CD14-positive monocyte (primary cell): Measurements from ENCODE around the gene PARL. TPM values are rescaled to one million over a fixed set of nuclear protein-coding genes. Genes with fewer than 3 reads are reported as not detected.

Source experiments
- DNase-seq, 3 donors: peaks; one replicate each; pipeline ENCODE4 v3.0.0-alpha.2; 2011 to 2022
- H2AFZ ChIP-seq: 2 replicates; pipeline ENCODE4 v1.6.0; 2012; ENCODE audit warnings: mild to moderate bottlenecking, low read depth, low read length, inconsistent platforms; ENCODE audit not compliant: insufficient read depth, poor library complexity, severe bottlenecking
- H3K27ac ChIP-seq, 2 donors: 1 replicate in 1 of 2; 2 replicates in 1 of 2; pipeline ENCODE4 v1.5.1; 2012 to 2013; ENCODE audit warnings: low read length in 2 of 2, control low read depth in 1 of 2, inconsistent platforms in 1 of 2, low read depth in 1 of 2, mild to moderate bottlenecking in 1 of 2
- H3K27me3 ChIP-seq, 2 donors: one replicate each; pipeline versions ENCODE4 v1.6.0 to v1.6.1; 2011 to 2013; ENCODE audit warnings: low read length in 2 of 2; ENCODE audit not compliant: control insufficient read depth in 2 of 2, insufficient read depth in 2 of 2
- H3K36me3 ChIP-seq, 2 donors: replicated peaks in 1 of 2; 1 replicate in 1 of 2; 2 replicates in 1 of 2; pipeline versions ENCODE4 v1.5.1 to v1.6.1; 2012 to 2013; ENCODE audit warnings: low read length in 2 of 2, control low read depth in 1 of 2, inconsistent platforms in 1 of 2, mild to moderate bottlenecking in 1 of 2; ENCODE audit not compliant: insufficient read depth in 2 of 2, control insufficient read depth in 1 of 2
- H3K4me1 ChIP-seq, 2 donors: 1 replicate in 1 of 2; 2 replicates in 1 of 2; pipeline versions ENCODE4 v1.5.1 to v1.6.1; 2012 to 2013; ENCODE audit warnings: low read length in 2 of 2, control low read depth in 1 of 2, inconsistent platforms in 1 of 2, mild to moderate bottlenecking in 1 of 2, moderate library complexity in 1 of 2; ENCODE audit not compliant: insufficient read depth in 2 of 2, control insufficient read depth in 1 of 2
- H3K4me2 ChIP-seq: replicated peaks from 2 replicates; pipeline ENCODE3; 2012; ENCODE audit warnings: low read length, moderate library complexity, mild to moderate bottlenecking; ENCODE audit not compliant: poor library complexity, severe bottlenecking; ENCODE audit errors: extremely low read depth
- H3K4me3 ChIP-seq, 3 experiments: fragments of 200-600 bp in 1 of 3; sonication (generic) in 1 of 3; replicated peaks in 1 of 3; 1 replicate in 2 of 3; 2 replicates in 1 of 3; pipeline ENCODE4 v1.5.1; 2011 to 2013; ENCODE audit warnings: low read length in 3 of 3, mild to moderate bottlenecking in 3 of 3, control low read depth in 2 of 3, low read depth in 2 of 3, inconsistent platforms in 1 of 3, moderate library complexity in 1 of 3
- H3K79me2 ChIP-seq: 2 replicates; pipeline ENCODE4 v1.6.0; 2012; ENCODE audit warnings: mild to moderate bottlenecking, control low read depth, inconsistent platforms, low read length, moderate library complexity; ENCODE audit not compliant: insufficient read depth
- H3K9ac ChIP-seq: 2 replicates; pipeline ENCODE4 v1.6.0; 2017; ENCODE audit warnings: low read length, mild to moderate bottlenecking; ENCODE audit not compliant: insufficient read depth, poor library complexity, severe bottlenecking
- H3K9me3 ChIP-seq, 2 donors: replicated peaks in 1 of 2; 1 replicate in 1 of 2; 2 replicates in 1 of 2; pipeline versions ENCODE4 v1.5.1 to v1.6.1; 2012 to 2013; ENCODE audit warnings: low read length in 2 of 2, control low read depth in 1 of 2; ENCODE audit not compliant: control insufficient read depth in 1 of 2, insufficient read depth in 1 of 2
- H4K20me1 ChIP-seq: 2 replicates; pipeline ENCODE4 v1.6.0; 2012; ENCODE audit warnings: mild to moderate bottlenecking, low read length, control low read depth, moderate library complexity; ENCODE audit not compliant: insufficient read depth
- H3K27ac Mint-ChIP-seq, 7 donors: one replicate each; pipeline ENCODE4 v1.8.0; 2020; ENCODE audit warnings: mild to moderate bottlenecking in 7 of 7, mixed read lengths in 7 of 7, moderate library complexity in 6 of 7, inconsistent platforms in 2 of 7
- H3K27me3 Mint-ChIP-seq, 3 donors: one replicate each; pipeline ENCODE4 v1.8.0; 2021 to 2022; ENCODE audit warnings: low read depth in 3 of 3, mild to moderate bottlenecking in 3 of 3, mixed read lengths in 3 of 3, moderate library complexity in 3 of 3, inconsistent platforms in 1 of 3
- H3K36me3 Mint-ChIP-seq, 2 donors: one replicate each; pipeline ENCODE4 v1.8.0; 2020; ENCODE audit warnings: mixed read lengths in 2 of 2, inconsistent platforms in 1 of 2, mild to moderate bottlenecking in 1 of 2
- H3K4me1 Mint-ChIP-seq: one replicate; pipeline ENCODE4 v1.8.0; 2020; ENCODE audit warnings: mild to moderate bottlenecking, mixed read lengths
- H3K4me3 Mint-ChIP-seq, 2 donors: one replicate each; pipeline ENCODE4 v1.8.0; 2020; ENCODE audit warnings: mild to moderate bottlenecking in 2 of 2, mixed read lengths in 2 of 2, moderate library complexity in 1 of 2
- H3K9me3 Mint-ChIP-seq, 7 donors: one replicate each; pipeline ENCODE4 v1.8.0; 2020 to 2022; ENCODE audit warnings: mixed read lengths in 7 of 7, mild to moderate bottlenecking in 6 of 7, moderate library complexity in 6 of 7, inconsistent platforms in 2 of 7
- WGBS: methylation state at CpG from one replicate; pipeline ENCODE4 v1.1.5; 2013; ENCODE audit warnings: missing lambda C conversion rate; ENCODE audit not compliant: insufficient coverage; 5-methylcytosine and 5-hydroxymethylcytosine counted together
- intact Hi-C, 2 donors: fragments of 100-400 bp; cut with micrococcal nuclease; formaldehyde crosslinking; loops; one replicate each; pipeline versions ENCODE4 v1.15.0 to v1.15.1; 2023
- polyA plus RNA-seq, 3 donors: library from polyadenylated mRNA; depleted of rRNA in 1 of 3; unstranded in 2 of 3; stranded (reverse) in 1 of 3; fragments of 300-500 nt in 2 of 3; fragments of >200 nt in 1 of 3; fragmentation: Illumina TruSeq in 2 of 3; gene quantifications; 1 replicate in 2 of 3; 2 replicates in 1 of 3; pipeline ENCODE4 v1.2.3, GENCODE V29; 2012 to 2021
- TF ChIP-seq, protein P1 (sequence below): fragments of 200-600 bp; IDR thresholded peaks from one replicate; pipeline ENCODE4 v1.8.0; 2022; ENCODE audit warnings: antibody characterized with exemption, mild to moderate bottlenecking

Gene PARL
- polyA plus RNA-seq, 3 donors: 65.6 to 196 (median 155) TPM

DNA sequence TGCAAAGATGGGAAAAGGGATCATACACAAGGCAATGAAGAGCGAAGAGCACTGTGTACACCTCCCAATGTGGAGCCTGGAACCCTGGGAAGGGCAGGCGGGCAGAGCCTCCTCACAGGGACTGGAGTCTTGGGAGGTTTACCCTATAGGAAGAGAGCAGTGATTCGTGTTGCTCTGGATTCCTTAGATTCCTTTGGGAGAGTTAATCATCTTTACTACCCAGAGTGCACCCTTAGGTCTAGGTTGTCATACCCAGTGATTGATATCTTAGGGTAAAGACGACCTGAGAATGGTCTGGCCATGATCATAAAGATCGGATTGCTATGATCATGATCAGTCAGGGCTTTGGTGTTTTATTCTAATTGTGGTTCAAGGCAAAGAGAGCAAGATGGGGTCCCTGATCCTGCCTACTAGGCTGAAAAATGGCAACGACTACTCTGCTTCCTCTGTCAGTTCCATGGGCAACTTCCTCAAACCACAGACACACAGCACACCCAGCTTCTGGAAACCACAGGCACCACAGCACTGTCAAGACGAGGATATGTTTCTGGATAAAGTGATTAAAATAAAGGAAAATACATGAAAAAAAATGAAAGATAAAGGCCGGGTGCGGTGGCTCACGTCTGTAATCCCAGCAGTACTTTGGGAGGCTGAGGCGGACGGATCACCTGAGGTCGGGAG is 38.9 kb downstream of the PARL start:
- Histone ChIP-seq H4K20me1 (peaks cover 64% of the 10 kb centered on the region), H3K9ac (no peak overlapping the region), H3K4me2 (no peak overlapping the region), H3K36me3 (peaks cover 83 to 99% of the 10 kb centered on the region in 2 donors), H3K9me3 (no peaks in the 10 kb centered on the region), H3K4me1 (no peaks in the 10 kb centered on the region), H3K4me3 (no peak overlapping the region), H3K27ac (peak overlapping the region in 1 of 2 donors; percentile 62), H2AFZ (no peak overlapping the region), H3K79me2 (peaks cover 28% of the 10 kb centered on the region), H3K27me3 (no peaks in the 10 kb centered on the region)
- intact Hi-C loops: no loop called here
- H3K27ac Mint-ChIP-seq: peak overlapping the region in 5 of 7 donors; percentile 47 to 79 (median 57)
- H3K4me3 Mint-ChIP-seq: no peak overlapping the region
- no peaks in the 10 kb centered on the region for H3K9me3 Mint-ChIP-seq
- no peak for DNase-seq
- 64% methylated on average over 5 of the region's 13 CpGs for WGBS
- peaks cover 6% of the 10 kb centered on the region for H3K4me1 Mint-ChIP-seq
- H3K36me3 Mint-ChIP-seq: peaks cover 62 to 88% of the 10 kb centered on the region in 2 donors
- TF ChIP-seq, protein P1, sequence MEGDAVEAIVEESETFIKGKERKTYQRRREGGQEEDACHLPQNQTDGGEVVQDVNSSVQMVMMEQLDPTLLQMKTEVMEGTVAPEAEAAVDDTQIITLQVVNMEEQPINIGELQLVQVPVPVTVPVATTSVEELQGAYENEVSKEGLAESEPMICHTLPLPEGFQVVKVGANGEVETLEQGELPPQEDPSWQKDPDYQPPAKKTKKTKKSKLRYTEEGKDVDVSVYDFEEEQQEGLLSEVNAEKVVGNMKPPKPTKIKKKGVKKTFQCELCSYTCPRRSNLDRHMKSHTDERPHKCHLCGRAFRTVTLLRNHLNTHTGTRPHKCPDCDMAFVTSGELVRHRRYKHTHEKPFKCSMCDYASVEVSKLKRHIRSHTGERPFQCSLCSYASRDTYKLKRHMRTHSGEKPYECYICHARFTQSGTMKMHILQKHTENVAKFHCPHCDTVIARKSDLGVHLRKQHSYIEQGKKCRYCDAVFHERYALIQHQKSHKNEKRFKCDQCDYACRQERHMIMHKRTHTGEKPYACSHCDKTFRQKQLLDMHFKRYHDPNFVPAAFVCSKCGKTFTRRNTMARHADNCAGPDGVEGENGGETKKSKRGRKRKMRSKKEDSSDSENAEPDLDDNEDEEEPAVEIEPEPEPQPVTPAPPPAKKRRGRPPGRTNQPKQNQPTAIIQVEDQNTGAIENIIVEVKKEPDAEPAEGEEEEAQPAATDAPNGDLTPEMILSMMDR: no peak
- peaks cover 0 to 1% (median 0%) of the 10 kb centered on the region in 3 donors for H3K27me3 Mint-ChIP-seq

- Histone ChIP-seq H3K27me3 (no peaks in the 10 kb centered on the region), H3K36me3 (peaks cover 84 to 98% of the 10 kb centered on the region in 2 donors), H3K4me2 (no peak overlapping the region), H3K4me3 (no peak overlapping the region), H3K9me3 (no peaks in the 10 kb centered on the region), H3K27ac (peak overlapping the region in 1 of 2 donors; percentile 62), H2AFZ (no peak overlapping the region), H3K9ac (no peak overlapping the region), H3K79me2 (peaks cover 21% of the 10 kb centered on the region), H3K4me1 (no peaks in the 10 kb centered on the region), H4K20me1 (peaks cover 58% of the 10 kb centered on the region)
- no peak overlapping the region for H3K4me3 Mint-ChIP-seq
- peaks cover 0 to 1% (median 0%) of the 10 kb centered on the region in 3 donors for H3K27me3 Mint-ChIP-seq
- WGBS: 100% methylated on average over 1 of the region's 4 CpGs
- intact Hi-C loops: no loop called here
- DNase-seq: no peak
- TF ChIP-seq, protein P1: no peak
- peaks cover 61 to 88% of the 10 kb centered on the region in 2 donors for H3K36me3 Mint-ChIP-seq
- H3K4me1 Mint-ChIP-seq: peaks cover 6% of the 10 kb centered on the region
- no peaks in the 10 kb centered on the region for H3K9me3 Mint-ChIP-seq
- H3K27ac Mint-ChIP-seq: no peak overlapping the region
Observed at GRCh38 chr3:183845090-183845489, 39.6 kb downstream of the PARL start.
